Astrocyte of the cerebellum (primary cell): ENCODE results near the gene TCTN1.
"Not testable (repeated sequence)": the region's sequence is repeated elsewhere in the genome, so short reads cannot be mapped to it uniquely, and the experiment has no call there.

Experiments
- DNase-seq: peaks from one replicate; pipeline ENCODE4 v3.0.0-alpha.2; 2011; ENCODE audit warnings: low read depth
- H3K4me3 ChIP-seq: 2 replicates; pipeline ENCODE4 v1.5.1; 2011; ENCODE audit warnings: mild to moderate bottlenecking, low read depth, low read length, moderate library complexity
- CTCF ChIP-seq: IDR thresholded peaks from 2 replicates; pipeline ENCODE4 v1.5.1; 2012; ENCODE audit warnings: low read length, low read depth, moderate library complexity, mild to moderate bottlenecking; ENCODE audit errors: missing control alignments
- in situ Hi-C: cut with HindIII; loops from 2 replicates; pipeline ENCODE4 v1.10.0; 2017; ENCODE audit warnings: low sequenced_read_pairs

The TCTN1 gene

GRCh38 chr12:110590059-110590458 is 23.9 kb upstream of the TCTN1 start:
- no peak for TF ChIP-seq CTCF
- DNase-seq: no peak
- no peak overlapping the region for H3K4me3 ChIP-seq
- in situ Hi-C loops: no loop called here

DNA sequence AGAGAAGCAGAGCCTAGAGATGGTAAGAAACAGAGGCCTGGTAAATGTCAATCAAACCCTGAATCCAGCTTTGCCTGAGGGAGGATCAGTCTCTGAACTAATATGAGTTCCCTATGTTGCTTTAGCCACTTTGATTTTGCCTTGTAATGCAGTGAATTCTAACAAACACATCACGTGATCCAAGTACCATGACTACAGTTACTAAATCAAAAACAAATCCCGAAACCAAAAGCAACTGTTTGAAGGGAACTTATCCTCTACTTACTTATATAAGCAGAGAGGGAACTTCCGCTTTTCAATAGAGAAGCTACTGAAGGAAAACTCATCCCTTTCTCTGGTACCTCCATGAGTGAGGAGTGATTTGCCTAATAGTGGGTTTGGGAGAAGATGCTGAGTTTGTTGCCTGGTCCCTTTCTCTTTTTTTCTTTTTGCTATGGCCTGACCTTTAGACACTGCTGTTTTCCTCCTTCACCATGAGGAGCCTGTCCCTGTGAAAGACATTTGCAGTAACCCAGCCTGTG is 23.1 kb upstream of the TCTN1 start:
- in situ Hi-C loops: no loop called here
- TF ChIP-seq CTCF: no peak
- no peak for DNase-seq
- H3K4me3 ChIP-seq: no peak overlapping the region

GRCh38 chr12:110591451-110592051 is 22.4 kb upstream of the TCTN1 start:
- in situ Hi-C loops: no loop called here
- no peak for TF ChIP-seq CTCF

GRCh38 chr12:110592078-110592477 is 21.9 kb upstream of the TCTN1 start:
- no peak overlapping the region for H3K4me3 ChIP-seq
- in situ Hi-C loops: no loop called here
- no peak for TF ChIP-seq CTCF
- no peak for DNase-seq

More at GRCh38 chr12:110591451-110592051, 22.4 kb upstream of the TCTN1 start:
- DNase-seq: no peak
- no peak overlapping the region for H3K4me3 ChIP-seq

DNA sequence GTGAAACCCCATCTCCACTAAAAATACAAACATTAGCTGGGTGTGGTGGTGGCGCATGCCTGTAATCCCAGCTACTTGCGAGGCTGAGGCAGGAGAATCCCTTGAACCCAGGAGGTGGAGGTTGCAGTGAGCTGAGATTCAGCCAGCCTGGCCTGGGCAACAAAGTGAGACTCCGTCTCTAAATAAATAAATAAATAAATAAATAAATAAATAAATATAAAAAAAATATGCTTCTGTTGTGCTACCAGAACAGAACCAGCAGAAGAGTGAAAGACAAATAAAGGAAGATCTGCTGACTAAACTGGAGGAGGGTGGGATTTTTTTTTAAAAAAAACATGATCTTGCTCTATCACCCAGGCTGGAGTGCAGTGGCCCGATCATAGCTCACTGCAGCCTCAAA is 21.0 kb upstream of the TCTN1 start:
- in situ Hi-C loops, DNase-seq, H3K4me3 ChIP-seq: not testable (repeated sequence)

GRCh38 chr12:110597885-110598284 is 16.0 kb upstream of the TCTN1 start:
- H3K4me3 ChIP-seq: no peak overlapping the region
- TF ChIP-seq CTCF: no peak
- no peak for DNase-seq
- in situ Hi-C loops: no loop called here

DNA sequence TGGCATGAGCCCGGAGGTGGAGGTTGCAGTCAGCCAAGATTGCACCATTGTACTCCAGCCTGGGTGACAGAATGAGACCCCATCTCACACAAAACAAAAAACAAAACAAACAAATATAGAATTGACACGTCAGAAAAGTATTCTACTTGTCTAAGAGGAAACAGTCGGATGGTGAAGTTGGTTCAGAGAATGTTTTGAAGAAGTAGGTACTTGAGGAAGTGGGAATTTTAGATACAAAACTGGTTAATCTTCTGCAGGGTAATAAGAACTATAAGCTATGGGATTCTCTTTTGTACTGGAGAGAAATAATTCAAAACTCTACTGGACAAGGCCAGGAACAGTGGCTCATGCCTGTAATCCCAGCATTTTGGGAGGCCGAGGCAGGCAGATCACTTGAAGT is 14.6 kb upstream of the TCTN1 start:
- no peak for DNase-seq
- in situ Hi-C loops: no loop called here
- no peak for TF ChIP-seq CTCF
- no peak overlapping the region for H3K4me3 ChIP-seq
